Fibroblast of the conjunctiva (primary cell): ENCODE results near the gene HSF5.

Source experiments
- DNase-seq: peaks from one replicate; pipeline ENCODE4 v3.0.0-alpha.2; 2010; ENCODE audit warnings: low read depth

HSF5 gene

DNA sequence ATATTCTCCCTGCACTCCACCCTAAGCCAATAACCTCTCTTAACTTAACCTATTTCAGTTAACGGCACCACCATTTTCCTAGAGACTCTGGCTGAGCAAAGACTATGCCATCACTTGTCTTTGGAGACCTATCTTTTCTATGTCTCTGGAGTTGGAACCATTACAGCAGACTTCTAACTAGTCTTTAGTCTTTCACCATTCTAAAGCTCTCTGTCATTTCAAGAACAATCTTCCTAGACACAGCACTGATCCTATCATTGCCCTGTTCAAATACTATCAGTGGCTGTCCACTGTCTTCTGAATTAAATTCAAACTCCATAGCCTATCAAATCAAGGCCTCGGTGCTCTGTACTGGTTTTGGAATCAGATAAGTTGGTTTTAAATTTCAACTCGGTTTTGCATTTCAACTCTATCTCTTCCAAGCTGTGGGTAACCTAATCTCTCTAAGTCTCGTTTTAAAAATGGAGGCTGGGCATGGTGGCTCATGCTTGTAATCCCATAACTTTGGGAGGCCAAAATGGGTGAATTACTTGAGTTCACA lies 102.8 kb downstream of the HSF5 start:
- DNase-seq = no peak

DNA sequence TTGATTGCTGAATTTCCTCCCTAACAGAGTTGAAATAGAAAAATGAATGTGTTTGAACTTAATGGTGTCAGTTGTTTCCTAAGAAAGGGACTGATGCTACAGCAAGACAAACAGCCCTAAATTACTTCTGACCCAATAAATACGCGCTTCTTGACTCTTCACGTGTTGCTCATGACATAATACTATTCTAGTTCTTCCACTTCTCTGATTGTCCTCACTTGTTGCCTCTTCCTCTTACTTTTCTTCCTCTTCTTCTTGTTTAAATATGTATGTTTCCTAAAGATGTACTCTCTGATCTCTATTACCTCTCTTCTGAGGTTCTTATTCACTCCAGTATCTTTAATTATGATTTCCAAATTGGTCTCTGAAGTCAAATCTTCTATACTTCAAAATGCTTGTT lies 103.3 kb downstream of the HSF5 start:
- no peak for DNase-seq

DNA sequence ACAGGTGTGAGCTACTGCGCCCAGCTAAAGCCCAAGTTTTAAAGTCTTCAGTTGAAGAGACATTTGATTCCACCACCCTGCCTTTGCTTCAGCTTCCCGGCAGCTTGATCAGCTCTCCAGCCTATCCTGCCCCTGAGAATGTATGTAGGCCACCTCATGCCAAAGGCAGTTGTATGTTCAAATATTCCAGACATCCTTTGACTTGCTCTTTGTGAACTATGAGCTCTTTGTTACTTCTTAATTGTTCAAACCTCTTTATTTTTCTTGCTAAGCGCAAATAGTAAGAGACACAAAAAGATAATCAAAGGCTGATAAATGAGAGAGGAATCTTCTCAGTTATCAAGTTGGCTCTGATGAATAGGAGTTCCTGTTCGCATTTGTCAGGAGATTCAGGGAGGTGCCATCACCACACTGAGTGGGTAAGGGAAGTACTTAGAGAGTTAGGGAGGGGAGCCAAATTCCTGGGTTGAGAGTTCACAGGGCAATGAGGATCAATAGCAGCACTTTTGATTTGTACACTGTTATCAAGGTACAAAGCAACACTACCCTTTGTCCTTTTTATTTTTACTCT lies 104.2 kb downstream of the HSF5 start:
- DNase-seq = no peak

DNA sequence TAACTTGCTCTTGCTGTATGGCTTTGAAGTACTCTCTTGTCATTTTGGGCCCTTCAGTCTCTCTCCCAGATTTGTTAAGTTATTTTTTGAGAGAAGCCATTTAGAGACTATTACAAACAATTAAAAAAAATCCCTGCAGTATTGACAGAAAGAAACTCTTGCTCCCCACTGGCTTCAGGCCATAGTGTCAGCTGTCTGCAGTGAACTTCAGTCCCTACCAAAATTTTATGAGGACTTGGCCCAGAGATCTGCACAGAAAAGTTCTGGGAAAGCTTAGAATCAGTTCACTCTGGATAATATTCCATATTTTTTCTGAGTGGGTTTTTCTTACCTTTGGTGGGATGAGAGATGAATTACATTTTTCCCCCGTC lies 105.4 kb downstream of the HSF5 start:
- no peak for DNase-seq

DNA sequence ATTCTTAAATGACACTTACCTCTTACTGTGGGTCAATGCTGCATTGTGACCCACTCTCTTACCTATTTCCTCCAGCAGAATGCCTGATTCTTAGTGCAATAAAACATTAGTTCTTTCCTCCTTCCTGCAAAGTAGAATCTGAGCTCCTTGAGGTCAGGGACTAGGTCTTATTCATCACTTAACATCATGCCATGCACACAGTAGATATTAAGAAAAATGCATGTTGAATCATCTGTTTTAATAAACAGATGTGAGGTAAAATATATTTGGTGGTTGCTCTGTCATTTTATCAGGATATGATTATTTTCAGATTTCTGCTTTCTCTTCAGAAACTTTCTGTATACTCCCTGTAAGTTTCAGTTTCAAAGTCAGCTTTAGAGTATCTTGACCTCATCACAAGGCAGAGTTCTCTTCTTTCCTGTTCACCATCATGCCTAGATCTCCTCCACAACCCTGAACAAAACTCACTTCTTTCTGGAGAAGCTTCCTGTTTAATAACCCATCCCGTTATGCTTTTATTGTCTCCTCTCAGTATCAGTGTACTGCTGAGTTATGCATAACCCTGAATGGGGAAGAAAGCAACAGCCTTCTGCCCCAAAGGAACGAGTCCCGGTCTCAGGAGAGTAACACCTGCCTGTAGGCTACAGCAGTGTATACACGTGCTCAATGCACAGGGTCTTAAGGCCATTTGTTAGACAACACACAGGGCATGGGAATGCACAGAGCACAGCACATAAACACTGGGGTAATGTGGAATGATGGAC lies 105.9 kb downstream of the HSF5 start:
- DNase-seq = no peak

DNA sequence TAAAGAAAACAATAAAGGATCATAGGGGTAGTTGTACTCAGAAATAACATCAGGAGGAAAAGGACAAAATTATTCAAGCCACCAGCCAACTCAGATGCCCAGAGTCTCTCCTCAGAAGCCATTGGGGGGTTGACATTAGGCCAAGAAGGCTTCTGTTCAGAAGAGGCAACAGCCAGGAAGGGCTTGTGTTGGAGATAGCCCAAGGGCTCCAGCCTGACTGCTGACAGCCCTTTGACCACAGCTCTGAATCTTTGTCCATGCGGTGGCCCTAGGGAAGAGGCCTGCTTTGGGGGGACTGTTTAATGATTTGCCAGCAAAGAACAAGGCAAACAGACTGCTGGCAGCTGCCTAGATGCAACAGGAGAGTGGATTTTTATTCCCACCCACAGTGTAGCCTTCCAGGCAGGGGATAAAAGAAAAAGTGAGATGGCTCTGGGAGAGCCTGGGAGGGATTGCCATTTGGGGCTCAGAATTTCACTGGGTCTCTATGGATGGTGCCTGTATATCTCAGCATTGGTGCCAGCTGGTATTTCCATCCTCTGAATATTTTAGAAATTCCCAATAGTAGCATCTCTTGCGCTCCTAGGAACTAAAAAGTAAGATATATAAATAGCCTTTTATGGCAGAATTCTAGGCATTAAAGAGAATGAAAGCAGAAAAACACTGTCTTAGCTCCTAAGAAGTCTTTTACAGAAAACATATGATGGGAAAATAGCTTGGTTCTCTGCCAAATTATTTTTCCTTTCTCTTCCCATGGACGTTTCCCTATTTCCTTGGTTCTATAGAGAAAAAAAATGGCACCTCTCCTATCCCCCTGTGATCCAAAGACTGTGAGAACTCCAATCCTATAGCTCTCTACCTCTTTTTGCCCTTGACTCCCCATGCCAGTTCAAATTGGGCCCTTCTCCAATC lies 106.8 kb downstream of the HSF5 start:
- no peak for DNase-seq

DNA sequence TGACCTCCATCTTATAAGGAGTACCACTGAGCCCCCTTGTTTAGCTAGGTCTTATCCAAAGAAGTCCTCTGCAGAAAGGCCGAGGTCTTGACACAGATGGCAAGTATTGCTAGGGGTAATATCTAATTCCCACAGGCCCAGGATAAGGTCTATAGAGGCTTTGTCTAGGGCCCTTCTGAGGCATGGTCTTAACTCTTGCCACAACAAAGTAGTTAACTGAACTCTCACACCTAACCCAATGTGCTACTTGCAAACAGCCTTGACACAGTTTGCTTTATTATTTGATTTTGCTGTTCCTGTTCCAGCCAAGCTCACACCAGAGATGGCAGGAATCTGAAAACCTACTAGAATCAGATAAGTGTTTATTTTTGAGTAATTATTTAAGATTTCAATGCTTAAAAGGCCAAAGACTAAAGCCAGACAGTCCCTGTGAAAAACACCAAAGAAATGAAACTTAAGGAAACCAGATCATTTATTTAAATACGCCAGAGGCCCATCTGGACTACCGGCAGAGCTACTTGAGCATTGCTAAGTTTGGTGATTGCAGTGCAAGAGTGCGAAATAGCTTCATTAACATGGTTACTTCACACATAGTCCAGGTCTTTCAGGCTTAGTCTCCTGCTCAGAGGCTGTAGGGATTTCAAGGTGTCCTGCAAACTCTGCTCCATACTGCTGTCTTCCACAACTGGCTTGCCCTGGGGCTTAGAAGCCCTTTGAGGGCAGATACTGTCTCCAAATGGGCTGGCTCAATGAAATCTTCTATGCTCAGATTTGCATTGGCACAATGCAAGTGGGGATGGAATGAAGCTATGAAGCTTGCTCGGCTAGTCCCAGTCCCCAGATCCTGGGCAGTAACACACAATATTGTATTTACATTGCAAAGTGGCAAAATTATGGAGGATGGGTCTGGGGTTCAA lies 107.7 kb downstream of the HSF5 start:
- DNase-seq = no peak

DNA sequence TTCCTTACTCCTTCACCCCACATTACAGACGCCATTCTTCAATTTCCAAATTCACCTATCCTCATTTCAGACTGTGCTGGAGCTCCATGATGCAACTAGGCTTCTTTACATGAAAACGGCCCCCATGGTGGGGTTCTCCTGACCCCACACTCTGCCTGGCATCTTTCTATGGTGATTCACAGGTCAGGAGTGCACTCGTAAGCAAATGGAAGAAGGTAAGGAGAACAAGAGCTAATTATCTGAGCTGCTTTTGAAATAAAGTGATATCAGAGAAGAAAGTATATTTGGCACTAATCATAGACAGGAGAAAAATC lies 108.7 kb downstream of the HSF5 start:
- no peak for DNase-seq

DNA sequence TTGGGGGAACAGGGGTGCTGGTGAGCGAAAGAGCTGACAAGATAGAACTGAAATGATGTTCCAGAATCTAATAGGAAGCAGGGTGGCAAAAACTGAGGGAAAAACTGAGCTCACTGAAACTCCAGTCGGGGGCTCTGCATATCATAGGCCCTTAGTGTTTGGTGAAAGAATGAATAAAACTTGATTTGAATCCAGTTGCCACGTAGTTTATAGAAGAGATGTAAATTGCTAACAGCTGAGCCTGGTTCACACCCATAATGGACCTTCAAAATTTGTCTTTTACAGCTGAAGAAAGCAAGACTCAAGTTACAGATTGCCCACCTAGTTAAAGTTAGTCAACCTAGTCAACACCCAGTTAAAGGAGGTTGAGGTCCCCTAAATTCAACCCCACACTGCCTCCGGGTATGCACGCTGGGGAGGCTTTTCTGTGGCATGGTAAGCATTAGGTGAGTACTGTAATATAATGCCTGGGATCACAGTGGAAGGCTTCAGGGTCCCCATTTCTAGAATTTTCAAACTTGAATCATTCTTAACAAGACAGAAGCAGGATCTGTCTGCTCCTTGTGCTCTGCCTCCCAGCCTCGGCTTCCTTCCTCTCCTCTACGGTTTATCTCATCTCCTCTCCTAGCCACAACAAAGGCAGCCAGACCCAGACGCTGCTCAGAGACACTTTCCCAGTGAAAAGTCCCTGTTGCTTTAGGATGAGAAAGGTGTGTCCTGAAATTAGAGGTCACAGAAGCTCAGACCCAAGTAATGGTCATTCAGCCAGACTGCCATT lies 109.3 kb downstream of the HSF5 start:
- no peak for DNase-seq

DNA sequence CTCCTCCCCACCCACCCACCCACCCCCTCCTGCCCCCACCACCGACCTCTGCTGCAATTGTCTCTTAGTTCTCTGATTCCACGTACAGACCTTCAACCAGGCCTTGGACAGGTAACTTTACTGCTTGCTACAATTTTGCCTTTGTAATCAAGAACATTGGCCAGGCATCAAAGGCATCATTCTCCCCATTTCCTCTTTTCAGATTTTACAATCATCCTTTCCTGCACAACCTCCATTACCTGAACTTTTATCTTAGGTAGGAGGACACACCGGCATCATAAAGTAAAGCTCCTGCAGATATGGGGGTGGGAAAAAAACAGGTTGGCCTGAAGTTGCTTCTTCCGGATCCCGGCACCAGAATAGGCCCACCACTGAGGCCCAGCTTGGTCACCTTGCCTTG lies 110.5 kb downstream of the HSF5 start:
- no peak for DNase-seq

DNA sequence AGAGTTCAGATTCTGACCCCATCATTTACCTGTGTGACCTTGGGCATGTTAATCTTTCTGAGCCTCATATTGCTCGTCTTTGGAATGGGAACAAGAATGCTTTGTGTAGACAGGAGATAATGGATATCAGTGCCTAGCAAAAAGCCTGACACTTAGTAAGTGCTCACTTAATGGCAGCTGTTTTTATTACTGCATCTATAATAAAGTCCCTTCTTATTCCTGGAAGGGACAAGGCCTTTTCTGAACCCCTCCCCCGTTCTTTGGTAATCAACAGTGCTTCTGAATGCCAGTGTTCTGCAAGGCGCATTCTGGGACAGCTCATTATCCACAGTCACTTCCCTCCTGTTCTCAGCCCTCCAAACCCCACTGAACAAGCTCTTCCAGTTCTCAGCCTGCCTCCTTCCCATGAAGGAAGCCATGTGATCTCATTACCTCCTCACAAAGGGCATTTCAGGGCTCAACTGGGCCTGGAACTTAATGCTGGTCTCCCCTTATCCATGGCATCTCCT lies 111.1 kb downstream of the HSF5 start:
- no peak for DNase-seq

DNA sequence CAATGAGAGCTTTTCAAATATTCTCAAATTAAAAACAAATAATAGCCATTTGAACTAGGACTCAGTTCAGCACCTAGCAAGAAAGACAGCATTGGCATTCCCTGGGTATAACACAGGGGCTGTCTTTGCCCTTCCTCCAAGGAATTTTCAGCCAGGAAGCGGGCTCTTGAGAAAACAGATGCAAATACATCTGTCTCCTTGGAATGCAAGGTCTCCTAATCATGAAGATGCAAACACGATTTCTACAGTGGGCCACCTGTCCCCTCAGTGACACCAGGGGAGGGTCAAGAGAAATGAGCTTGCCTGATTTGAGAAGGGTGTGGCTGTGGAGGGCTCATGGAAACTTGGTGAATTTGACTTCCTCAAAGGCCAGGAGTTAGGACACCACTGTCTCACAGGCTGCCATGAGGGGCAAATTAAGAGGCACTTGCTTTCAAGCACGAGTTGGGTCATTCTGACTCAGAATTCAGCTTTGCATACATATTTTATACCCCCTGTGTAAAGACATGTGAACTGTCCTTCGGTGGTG lies 111.7 kb downstream of the HSF5 start:
- DNase-seq = no peak

DNA sequence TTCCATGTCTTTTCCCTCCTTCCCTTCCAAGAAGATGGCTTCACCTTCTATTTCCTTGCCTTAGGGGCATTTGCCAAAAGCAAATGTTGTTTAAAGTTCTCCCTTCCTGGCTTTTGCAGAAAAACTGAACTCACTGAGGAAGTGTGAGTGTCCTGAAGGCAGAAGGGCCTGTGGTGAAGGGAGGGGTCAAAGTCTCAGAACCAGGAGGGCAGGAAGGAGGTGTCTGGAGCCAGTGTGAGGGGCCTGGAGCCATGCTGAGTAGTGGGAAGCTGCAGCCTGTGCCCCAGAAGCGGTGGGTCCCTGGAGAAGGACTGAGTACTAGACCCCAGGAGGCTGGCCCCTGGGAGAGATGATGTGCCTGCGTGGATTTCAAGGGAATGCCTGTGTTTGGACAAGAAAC lies 112.4 kb downstream of the HSF5 start:
- DNase-seq = no peak

DNA sequence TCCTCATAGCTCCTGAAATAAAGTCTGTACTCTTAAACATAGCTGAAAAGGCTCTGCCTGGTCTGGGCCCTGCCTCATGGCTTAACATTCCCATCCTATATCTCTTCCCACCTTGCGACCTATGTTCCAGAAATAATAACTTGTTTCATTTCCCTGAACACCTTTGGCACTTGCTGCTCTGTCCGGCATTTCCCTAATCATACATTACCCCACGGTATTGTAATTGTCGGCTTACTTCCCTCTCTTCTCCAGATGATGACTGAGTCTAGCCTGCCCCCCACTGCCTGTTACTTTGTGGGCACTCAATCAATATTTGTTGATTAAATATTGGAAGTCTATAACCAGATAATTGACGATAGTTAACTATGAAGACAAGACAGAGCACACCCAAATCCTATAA lies 113.0 kb downstream of the HSF5 start:
- no peak for DNase-seq

DNA sequence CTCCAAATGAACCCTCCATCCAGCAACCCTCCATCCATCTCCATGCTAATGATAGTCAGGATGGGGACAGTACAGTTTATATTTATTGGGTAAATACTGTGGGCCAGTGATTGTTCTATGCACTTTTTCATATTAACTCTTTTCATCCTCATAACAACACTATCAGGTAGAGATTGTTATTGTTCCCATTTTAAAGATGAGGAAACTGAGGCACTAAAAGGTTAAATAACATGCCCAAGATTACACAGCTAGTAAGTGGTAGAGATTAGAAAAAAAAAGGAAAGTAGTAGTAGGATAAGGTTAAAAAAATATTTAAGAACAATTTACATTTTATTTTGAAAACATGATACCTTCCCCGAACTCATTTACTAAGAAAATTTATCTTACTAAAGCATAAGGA lies 114.3 kb downstream of the HSF5 start:
- no peak for DNase-seq

DNA sequence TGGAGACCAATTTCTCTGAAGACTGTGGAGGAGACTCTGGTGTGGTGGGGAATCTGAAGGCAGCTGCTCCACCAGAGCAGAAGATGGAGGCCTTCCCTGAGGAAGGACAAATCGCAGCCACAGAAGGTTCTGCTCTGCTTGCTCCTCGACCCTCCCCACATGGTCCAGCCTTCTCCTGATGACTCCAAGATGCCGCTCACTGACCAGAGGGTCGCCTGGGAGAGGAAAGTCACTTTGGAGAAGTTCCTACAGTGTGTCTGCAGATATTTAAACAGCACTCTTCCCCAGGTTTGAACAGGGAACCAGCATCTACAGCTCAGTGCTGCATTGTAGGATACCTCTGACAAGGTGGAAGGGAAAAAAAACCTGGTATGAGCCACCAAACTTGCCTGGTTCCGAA lies 115.2 kb downstream of the HSF5 start:
- DNase-seq = no peak

DNA sequence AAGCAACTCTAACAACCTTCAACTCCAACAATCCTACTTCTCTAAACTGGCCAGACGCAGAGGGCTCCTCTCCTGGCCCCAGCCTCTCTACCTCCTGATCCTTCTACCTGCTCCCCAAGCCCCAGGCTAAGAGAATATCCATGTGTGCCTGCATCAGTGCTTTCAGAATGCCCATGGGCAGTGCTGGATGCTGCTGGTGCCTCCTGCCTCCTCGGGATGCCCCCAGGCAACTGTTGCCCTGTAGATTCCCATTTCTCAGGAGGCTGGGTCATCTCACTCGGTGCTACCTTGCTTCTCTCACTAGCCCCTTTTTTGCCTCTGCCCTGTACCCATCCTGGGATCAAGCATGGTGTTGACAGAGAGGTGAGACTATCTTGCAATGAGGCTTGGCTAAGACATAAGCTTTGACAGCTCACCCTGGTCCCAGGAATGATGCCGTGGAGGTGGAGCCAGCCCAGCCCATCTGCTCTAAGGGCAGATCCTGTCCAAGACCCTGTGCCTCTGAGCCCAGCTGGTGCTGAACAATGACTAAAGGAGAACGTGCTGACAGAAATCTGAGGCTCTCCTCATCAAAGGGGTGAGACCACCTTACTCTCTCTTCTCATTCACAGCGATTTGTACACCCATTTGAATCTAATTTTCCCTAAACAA lies 116.8 kb downstream of the HSF5 start:
- DNase-seq = no peak

DNA sequence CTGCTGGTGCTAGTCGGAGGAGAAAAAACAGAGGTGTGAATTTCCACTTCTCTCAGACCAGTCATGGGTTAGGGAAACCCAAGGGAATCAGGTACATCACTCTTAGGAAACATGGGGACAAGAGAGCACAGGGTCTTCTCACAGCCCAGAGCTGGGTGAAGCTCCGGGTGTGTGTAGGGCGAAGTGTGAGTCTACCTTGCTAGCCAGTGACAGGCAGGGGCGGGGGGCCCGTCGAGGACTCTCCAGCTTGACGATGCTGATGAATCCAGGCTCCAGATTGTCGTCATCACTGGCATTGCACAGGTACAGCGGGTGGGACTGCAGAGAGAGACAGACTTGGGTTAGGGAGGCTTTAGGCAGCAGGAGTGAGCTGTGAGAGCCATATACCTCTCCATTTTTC lies 117.5 kb downstream of the HSF5 start:
- DNase-seq = no peak

DNA sequence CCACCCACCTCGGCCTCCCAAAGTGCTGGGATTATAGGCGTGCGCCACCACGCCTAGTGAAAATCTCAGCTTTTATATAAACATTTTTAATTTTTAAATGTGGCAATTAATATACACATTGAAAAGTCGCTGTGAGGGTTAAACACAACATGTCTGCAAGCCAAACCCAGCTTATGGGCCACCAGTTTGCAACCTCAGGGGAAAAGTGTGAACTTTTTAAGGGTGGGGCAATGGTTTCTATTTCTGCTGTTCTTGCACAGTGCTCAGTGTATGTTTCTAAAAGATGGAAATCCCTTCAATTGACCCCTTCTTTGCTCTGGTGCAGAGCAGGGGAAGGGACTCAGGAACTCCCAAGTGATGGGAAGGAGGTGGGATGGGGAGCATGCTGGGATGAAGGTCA lies 117.9 kb downstream of the HSF5 start:
- no peak for DNase-seq
